HCT116 (cell line): ENCODE data around the gene C1orf35. TPM values are rescaled to one million over a fixed set of nuclear protein-coding genes. Genes with fewer than 3 reads are reported as not detected.

Experiments used
- ATAC-seq: fragments of 200-7000 bp; cut with Tn5 transposase; 2 replicates; pipeline ENCODE4 v1.9.1; 2020; ENCODE audit warnings: mild to moderate bottlenecking, moderate library complexity
- BruUV-seq: library from RNA; stranded (reverse); fragments of 400-500 nt; replicated peaks from 2 replicates; lab custom pipeline; 2021; lab: Mats Ljungman, UMichigan
- CTCF ChIA-PET: fragments of 300-600 bp; sonication (Branson Sonifier 250); formaldehyde crosslinking; loops from one replicate; lab custom pipeline; 2021; ENCODE audit warnings: antibody characterized with exemption; lab: Charles Lee
- POLR2A ChIA-PET: fragments of 300-600, 350-600 bp; sonication (Branson Sonifier 250); formaldehyde crosslinking; loops from one replicate; lab custom pipeline; 2021; ENCODE audit warnings: antibody characterized with exemption; lab: Charles Lee
- RAD21 ChIA-PET, 2 experiments: fragments of 300-600 bp; sonication (Branson Sonifier 250); formaldehyde crosslinking; loops; one replicate each; lab custom pipeline; 2023; ENCODE audit warnings: low total read pairs in 2 of 2; ENCODE audit not compliant: uncharacterized antibody in 2 of 2, unreplicated experiment in 2 of 2, low non-redundant PET in 1 of 2; lab: Charles Lee
- DNase-seq: peaks from one replicate; pipeline ENCODE4 v3.0.0-alpha.2; 2010; ENCODE audit warnings: low read depth, low spot score
- H2AFZ ChIP-seq: fragments of 200-600 bp; shearing (Covaris generic), sonication (generic); 2 replicates; pipeline ENCODE4 v1.6.1; 2017; ENCODE audit warnings: low read depth, mixed run types, mixed read lengths, antibody characterized with exemption, low read length; ENCODE audit not compliant: poor library complexity, severe bottlenecking
- H3K27ac ChIP-seq: 2 replicates; pipeline ENCODE4 v1.5.1; 2012; ENCODE audit warnings: low read depth, low read length
- H3K27me3 ChIP-seq: fragments of 200-600 bp; sonication (generic); 2 replicates; pipeline ENCODE4 v1.6.1; 2016; ENCODE audit warnings: mixed run types, low read length, mixed read lengths; ENCODE audit not compliant: insufficient read depth
- H3K36me3 ChIP-seq, 2 experiments: fragments of 200-500 bp in 1 of 2; fragments of 200-600 bp in 1 of 2; sonication (Bioruptor generic) in 1 of 2; sonication (generic) in 1 of 2; 2 replicates each; pipeline versions ENCODE4 v1.5.1 to v1.6.1; 2014 to 2016; ENCODE audit warnings: low read length in 2 of 2, inconsistent platforms in 1 of 2, mixed read lengths in 1 of 2, mixed run types in 1 of 2; ENCODE audit not compliant: insufficient read depth in 2 of 2, control insufficient read depth in 1 of 2
- H3K4me1 ChIP-seq, 2 experiments: fragments of 200-600 bp in 1 of 2; sonication (generic) in 1 of 2; 2 replicates each; pipeline versions ENCODE4 v1.5.1 to v1.6.1; 2012 to 2017; ENCODE audit warnings: low read length in 2 of 2, inconsistent platforms in 1 of 2, mild to moderate bottlenecking in 1 of 2, mixed read lengths in 1 of 2, mixed run types in 1 of 2, moderate library complexity in 1 of 2; ENCODE audit not compliant: insufficient read depth in 2 of 2, control insufficient read depth in 1 of 2
- H3K4me2 ChIP-seq: fragments of 200-600 bp; sonication (generic); 2 replicates; pipeline ENCODE4 v1.6.1; 2017; ENCODE audit warnings: mixed run types, low read length, mixed read lengths
- H3K4me3 ChIP-seq, 2 experiments: fragments of 200-600 bp in 1 of 2; sonication (generic) in 1 of 2; replicated peaks in 1 of 2; 2 replicates each; pipeline ENCODE4 v1.5.1; 2011 to 2016; ENCODE audit warnings: low read length in 2 of 2, control low read depth in 1 of 2, low read depth in 1 of 2, mild to moderate bottlenecking in 1 of 2, mixed read lengths in 1 of 2, mixed run types in 1 of 2
- H3K79me2 ChIP-seq: fragments of 200-600 bp; sonication (generic); 2 replicates; pipeline ENCODE4 v1.6.1; 2017; ENCODE audit warnings: mild to moderate bottlenecking, mixed run types, low read length, moderate library complexity, mixed read lengths; ENCODE audit not compliant: insufficient read depth
- H3K9ac ChIP-seq: fragments of 200-600 bp; sonication (generic); 2 replicates; pipeline ENCODE4 v1.6.1; 2016; ENCODE audit warnings: low read length, mixed read lengths
- H3K9me2 ChIP-seq: fragments of 200-600 bp; sonication (generic), shearing (Covaris generic); 2 replicates; pipeline ENCODE4 v1.6.1; 2017; ENCODE audit warnings: mixed run types, mild to moderate bottlenecking, moderate library complexity; ENCODE audit not compliant: insufficient read depth
- H3K9me3 ChIP-seq, 2 experiments: fragments of 200-500 bp in 1 of 2; fragments of 200-600 bp in 1 of 2; sonication (Bioruptor generic) in 1 of 2; sonication (generic) in 1 of 2; 2 replicates each; pipeline ENCODE4 v1.6.1; 2014 to 2017; ENCODE audit warnings: low read length in 2 of 2, mixed read lengths in 2 of 2, inconsistent platforms in 1 of 2, low read depth in 1 of 2, mild to moderate bottlenecking in 1 of 2, mixed run types in 1 of 2, moderate library complexity in 1 of 2; ENCODE audit not compliant: control insufficient read depth in 1 of 2, insufficient read depth in 1 of 2
- H4K20me1 ChIP-seq: fragments of 200-600 bp; sonication (generic), shearing (Covaris generic); 2 replicates; pipeline ENCODE4 v1.6.1; 2017; ENCODE audit warnings: mixed run types, mild to moderate bottlenecking, moderate library complexity; ENCODE audit not compliant: insufficient read depth
- CBX3 ChIP-seq: IDR thresholded peaks from 2 replicates; pipeline ENCODE4 v1.6.1; 2012; ENCODE audit warnings: low read depth
- EZH2phosphoT487 ChIP-seq: fragments of 200-600 bp; IDR thresholded peaks from 2 replicates; pipeline ENCODE4 v1.6.1; 2018; ENCODE audit warnings: antibody characterized with exemption, borderline replicate concordance
- FOSL1 ChIP-seq: IDR thresholded peaks from 2 replicates; pipeline ENCODE4 v1.6.1; 2012; ENCODE audit warnings: low read depth
- JUND ChIP-seq: IDR thresholded peaks from 2 replicates; pipeline ENCODE4 v1.6.1; 2012
- MAX ChIP-seq: IDR thresholded peaks from 2 replicates; pipeline ENCODE4 v1.6.1; 2012
- RAD21 ChIP-seq: IDR thresholded peaks from 2 replicates; pipeline ENCODE4 v1.6.1; 2012; ENCODE audit warnings: low read depth, mild to moderate bottlenecking
- REST ChIP-seq: IDR thresholded peaks from 2 replicates; pipeline ENCODE4 v1.6.1; 2012; ENCODE audit warnings: low read depth
- SIN3A ChIP-seq: IDR thresholded peaks from 2 replicates; pipeline ENCODE4 v1.6.1; 2012; ENCODE audit warnings: low read depth
- SRF ChIP-seq: IDR thresholded peaks from 2 replicates; pipeline ENCODE4 v1.6.1; 2012; ENCODE audit warnings: low read depth
- TCF7L2 ChIP-seq: IDR thresholded peaks from 2 replicates; pipeline ENCODE4 v1.7.0; 2011; ENCODE audit warnings: borderline replicate concordance, inconsistent platforms; ENCODE audit not compliant: insufficient read depth, insufficient read length; ENCODE audit errors: extremely low read depth
- YY1 ChIP-seq: IDR thresholded peaks from 2 replicates; pipeline ENCODE4 v1.6.1; 2011; ENCODE audit warnings: low read length, low read depth, moderate library complexity, mild to moderate bottlenecking; ENCODE audit not compliant: insufficient replicate concordance; ENCODE audit errors: extremely low read depth
- intact Hi-C: fragments of 100-400 bp; cut with micrococcal nuclease; formaldehyde crosslinking; loops from 2 replicates; pipeline ENCODE4 v1.10.0; 2022
- total RNA-seq: library from RNA; stranded (reverse); gene quantifications from one replicate; pipeline ENCODE4 v1.2.1, GENCODE V29; 2021; ENCODE audit not compliant: unreplicated experiment
- TF ChIP-seq, protein P1 (sequence below): IDR thresholded peaks from 2 replicates; pipeline ENCODE4 v1.6.1; 2011; ENCODE audit warnings: mild to moderate bottlenecking, low read length, moderate library complexity; ENCODE audit not compliant: insufficient replicate concordance; ENCODE audit errors: extremely low read depth

Gene C1orf35
- total RNA-seq, 1 experiment from 2014 or later: 26.1 TPM

GRCh38 chr1:228095161-228095560 is 8.0 kb downstream of the C1orf35 start:
- Histone ChIP-seq H3K9ac (no peak overlapping the region), H3K27ac (no peak overlapping the region), H3K79me2 (peaks cover 100% of the 10 kb centered on the region), H3K9me2 (no peaks in the 10 kb centered on the region), H2AFZ (no peak overlapping the region), H3K4me2 (no peak overlapping the region), H3K9me3 (peaks cover 10 to 19% of the 10 kb centered on the region in 2 experiments; a peak in 2 of 4 replicates), H3K4me3 (no peak overlapping the region), H3K36me3 (peaks cover 15 to 73% of the 10 kb centered on the region in 2 experiments), H3K27me3 (no peaks in the 10 kb centered on the region), H3K4me1 (no peaks in the 10 kb centered on the region), H4K20me1 (peaks cover 29% of the 10 kb centered on the region; the same call in 1 of the 2 replicates)
- CTCF ChIA-PET: no interaction called here
- ATAC-seq: no peak
- RAD21 ChIA-PET: no interaction called here
- TF ChIP-seq EZH2phosphoT487: no peak
- TF ChIP-seq, protein P1, sequence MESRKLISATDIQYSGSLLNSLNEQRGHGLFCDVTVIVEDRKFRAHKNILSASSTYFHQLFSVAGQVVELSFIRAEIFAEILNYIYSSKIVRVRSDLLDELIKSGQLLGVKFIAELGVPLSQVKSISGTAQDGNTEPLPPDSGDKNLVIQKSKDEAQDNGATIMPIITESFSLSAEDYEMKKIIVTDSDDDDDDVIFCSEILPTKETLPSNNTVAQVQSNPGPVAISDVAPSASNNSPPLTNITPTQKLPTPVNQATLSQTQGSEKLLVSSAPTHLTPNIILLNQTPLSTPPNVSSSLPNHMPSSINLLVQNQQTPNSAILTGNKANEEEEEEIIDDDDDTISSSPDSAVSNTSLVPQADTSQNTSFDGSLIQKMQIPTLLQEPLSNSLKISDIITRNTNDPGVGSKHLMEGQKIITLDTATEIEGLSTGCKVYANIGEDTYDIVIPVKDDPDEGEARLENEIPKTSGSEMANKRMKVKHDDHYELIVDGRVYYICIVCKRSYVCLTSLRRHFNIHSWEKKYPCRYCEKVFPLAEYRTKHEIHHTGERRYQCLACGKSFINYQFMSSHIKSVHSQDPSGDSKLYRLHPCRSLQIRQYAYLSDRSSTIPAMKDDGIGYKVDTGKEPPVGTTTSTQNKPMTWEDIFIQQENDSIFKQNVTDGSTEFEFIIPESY: no peak
- no peak for TF ChIP-seq JUND
- no peak for TF ChIP-seq SIN3A
- no peak for TF ChIP-seq REST
- TF ChIP-seq FOSL1: no peak
- no peak for TF ChIP-seq CBX3
- TF ChIP-seq MAX: no peak
- no peak for TF ChIP-seq RAD21
- TF ChIP-seq SRF: no peak
- no peak for TF ChIP-seq TCF7L2
- no peak for TF ChIP-seq YY1
- POLR2A ChIA-PET: no interaction called here
- no peak for DNase-seq
- intact Hi-C loops: no loop called here
- BruUV-seq: no TSS peak
